ENCODE results near the gene FAXDC2.

Gene FAXDC2

GRCh38 chr5:154791535-154791934 is 58.9 kb downstream of the FAXDC2 start:
- no peak overlapping the region for H3K27ac ChIP-seq
- TF ChIP-seq CTCF (conservative IDR thresholded peaks at IDR 0.05) = no peak

GRCh38 chr5:154788212-154788611 is 62.2 kb downstream of the FAXDC2 start:
- TF ChIP-seq CTCF (conservative IDR thresholded peaks at IDR 0.05) = no peak
- H3K27ac ChIP-seq = no peak overlapping the region

- H3K27ac ChIP-seq = no peak overlapping the region
These were observed 64.0 kb downstream of the FAXDC2 start for GRCh38 chr5:154786414-154786813.

GRCh38 chr5:154784856-154785255 is 65.5 kb downstream of the FAXDC2 start:
- H3K27ac ChIP-seq = no peak overlapping the region

More at GRCh38 chr5:154786414-154786813, 64.0 kb downstream of the FAXDC2 start:
- TF ChIP-seq CTCF (conservative IDR thresholded peaks at IDR 0.05) = no peak

GRCh38 chr5:154783774-154784460 is 66.5 kb downstream of the FAXDC2 start:
- TF ChIP-seq CTCF (conservative IDR thresholded peaks at IDR 0.05) = no peak

More at GRCh38 chr5:154784856-154785255, 65.5 kb downstream of the FAXDC2 start:
- no peak for TF ChIP-seq CTCF (conservative IDR thresholded peaks at IDR 0.05)

GRCh38 chr5:154782812-154783592 is 67.4 kb downstream of the FAXDC2 start:
- TF ChIP-seq CTCF (conservative IDR thresholded peaks at IDR 0.05) = no peak
- no peak overlapping the region for H3K27ac ChIP-seq

More at GRCh38 chr5:154783774-154784460, 66.5 kb downstream of the FAXDC2 start:
- H3K27ac ChIP-seq = no peak overlapping the region

GRCh38 chr5:154782326-154782725 is 68.1 kb downstream of the FAXDC2 start:
- H3K27ac ChIP-seq = no peak overlapping the region

More at GRCh38 chr5:154782326-154782725, 68.1 kb downstream of the FAXDC2 start:
- TF ChIP-seq CTCF (conservative IDR thresholded peaks at IDR 0.05) = no peak

Measured in VCaP (cell line).